ENCODE results near the gene OR4F15. TPM values are rescaled to one million over a fixed set of nuclear protein-coding genes. Genes with fewer than 3 reads are reported as not detected.

OR4F15 gene
- total RNA-seq, 1 donor from 2014 or later: not detected

- no peak overlapping the region for H3K27ac Mint-ChIP-seq
- H3K4me3 Mint-ChIP-seq: no peak overlapping the region
- H3K36me3 Mint-ChIP-seq: no peaks in the 10 kb centered on the region
- no peaks in the 10 kb centered on the region for H3K4me1 Mint-ChIP-seq (ENCODE audit: unreplicated experiment)
- TF ChIP-seq, protein P1, sequence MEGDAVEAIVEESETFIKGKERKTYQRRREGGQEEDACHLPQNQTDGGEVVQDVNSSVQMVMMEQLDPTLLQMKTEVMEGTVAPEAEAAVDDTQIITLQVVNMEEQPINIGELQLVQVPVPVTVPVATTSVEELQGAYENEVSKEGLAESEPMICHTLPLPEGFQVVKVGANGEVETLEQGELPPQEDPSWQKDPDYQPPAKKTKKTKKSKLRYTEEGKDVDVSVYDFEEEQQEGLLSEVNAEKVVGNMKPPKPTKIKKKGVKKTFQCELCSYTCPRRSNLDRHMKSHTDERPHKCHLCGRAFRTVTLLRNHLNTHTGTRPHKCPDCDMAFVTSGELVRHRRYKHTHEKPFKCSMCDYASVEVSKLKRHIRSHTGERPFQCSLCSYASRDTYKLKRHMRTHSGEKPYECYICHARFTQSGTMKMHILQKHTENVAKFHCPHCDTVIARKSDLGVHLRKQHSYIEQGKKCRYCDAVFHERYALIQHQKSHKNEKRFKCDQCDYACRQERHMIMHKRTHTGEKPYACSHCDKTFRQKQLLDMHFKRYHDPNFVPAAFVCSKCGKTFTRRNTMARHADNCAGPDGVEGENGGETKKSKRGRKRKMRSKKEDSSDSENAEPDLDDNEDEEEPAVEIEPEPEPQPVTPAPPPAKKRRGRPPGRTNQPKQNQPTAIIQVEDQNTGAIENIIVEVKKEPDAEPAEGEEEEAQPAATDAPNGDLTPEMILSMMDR (conservative IDR thresholded peaks at IDR 0.05): no peak
- H3K9me3 Mint-ChIP-seq: no peaks in the 10 kb centered on the region
- H3K27me3 Mint-ChIP-seq: peaks cover 14% of the 10 kb centered on the region
- DNase-seq (ENCODE audit: extremely low spot score, unreplicated experiment): no peak
Measured at GRCh38 chr15:101828774-101829173, 16.8 kb downstream of the OR4F15 start.

GRCh38 chr15:101841656-101842055 lies 29.7 kb downstream of the OR4F15 start:
- TF ChIP-seq, protein P1 (conservative IDR thresholded peaks at IDR 0.05): no peak
- H3K4me3 Mint-ChIP-seq: no peak overlapping the region
- H3K27ac Mint-ChIP-seq: no peak overlapping the region
- no peak for DNase-seq (ENCODE audit: extremely low spot score, unreplicated experiment)
- H3K4me1 Mint-ChIP-seq (ENCODE audit: unreplicated experiment): no peaks in the 10 kb centered on the region
- H3K27me3 Mint-ChIP-seq: peaks cover 19% of the 10 kb centered on the region
- H3K36me3 Mint-ChIP-seq: no peaks in the 10 kb centered on the region
- H3K9me3 Mint-ChIP-seq: no peaks in the 10 kb centered on the region

GRCh38 chr15:101844916-101845315 lies 32.9 kb downstream of the OR4F15 start:
- no peaks in the 10 kb centered on the region for H3K36me3 Mint-ChIP-seq
- H3K4me1 Mint-ChIP-seq (ENCODE audit: unreplicated experiment): no peaks in the 10 kb centered on the region
- H3K4me3 Mint-ChIP-seq: no peak overlapping the region
- no peak overlapping the region for H3K27ac Mint-ChIP-seq
- no peaks in the 10 kb centered on the region for H3K9me3 Mint-ChIP-seq
- no peak for DNase-seq (ENCODE audit: extremely low spot score, unreplicated experiment)
- peaks cover 27% of the 10 kb centered on the region for H3K27me3 Mint-ChIP-seq
- TF ChIP-seq, protein P1 (conservative IDR thresholded peaks at IDR 0.05): no peak

DNA sequence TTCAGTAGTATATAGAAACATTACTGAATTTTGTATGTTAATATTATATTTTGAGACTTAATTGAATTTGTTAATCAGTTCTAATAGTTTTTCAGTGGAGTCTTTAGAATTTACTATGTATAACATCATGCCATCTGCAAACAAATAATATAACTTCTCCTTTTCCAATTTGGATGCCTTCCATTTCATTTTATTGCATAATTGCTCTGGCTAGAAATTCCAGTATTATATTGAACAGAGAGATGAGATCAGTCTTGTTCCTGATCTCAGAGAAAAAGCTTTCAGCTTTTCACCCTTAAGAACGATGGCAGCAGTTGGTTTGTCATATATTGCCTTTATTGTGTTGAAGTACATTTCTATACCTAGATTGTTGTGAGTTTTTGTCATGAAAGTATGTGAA lies 40.4 kb downstream of the OR4F15 start:
- Mint-ChIP-seq H3K4me3 (no peak overlapping the region), H3K27me3 (peaks cover 12% of the 10 kb centered on the region), H3K36me3 (no peaks in the 10 kb centered on the region), H3K4me1 (ENCODE audit: unreplicated experiment) (no peaks in the 10 kb centered on the region), H3K27ac (no peak overlapping the region), H3K9me3 (no peaks in the 10 kb centered on the region)
- DNase-seq (ENCODE audit: extremely low spot score, unreplicated experiment): no peak
- TF ChIP-seq, protein P1 (conservative IDR thresholded peaks at IDR 0.05): no peak

Other genes with a start within 250 kb of the OR4F15 start
- gene TM2D3, start 159.8 kb upstream of the OR4F15 start, total RNA-seq (ENCODE audit: low replicate concordance): 35.7 and 50.0 TPM in 2 replicates
- gene TARS3, start 87.7 kb upstream of the OR4F15 start, total RNA-seq (ENCODE audit: low replicate concordance): 11.0 and 17.1 TPM in 2 replicates
- not detected in 2 replicates for gene OR4F6, start 8.7 kb upstream of the OR4F15 start, total RNA-seq (ENCODE audit: low replicate concordance)